ENCODE results near the gene MKRN3.

Gene MKRN3

DNA sequence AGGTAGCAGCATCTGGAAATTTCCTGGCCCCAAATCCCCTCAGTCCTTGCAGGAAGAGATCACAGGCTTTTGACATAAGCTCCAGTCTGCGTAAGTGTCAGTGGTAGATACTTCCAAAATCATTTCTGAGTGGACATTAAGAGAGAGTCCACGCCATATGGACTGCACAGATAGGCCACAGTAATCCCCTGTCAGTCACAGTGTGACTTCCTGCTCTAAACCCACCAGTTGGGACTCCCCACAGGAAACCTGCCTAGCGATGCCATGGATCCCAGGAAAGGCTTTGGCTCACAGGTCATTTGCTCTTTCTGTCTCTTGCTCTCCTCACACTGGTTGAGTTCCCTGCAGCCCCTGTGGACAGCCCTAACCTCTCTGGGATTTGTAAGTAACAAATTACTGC, 28.8 kb upstream of the MKRN3 start:
- DNase-seq (ENCODE audit: low spot score) = no peak
- CTCF ChIA-PET = no interaction called here
- H3K27ac ChIP-seq = no peak overlapping the region
- no peak for TF ChIP-seq CTCF (conservative IDR thresholded peaks at IDR 0.05; ENCODE audit: low read depth)
- POLR2A ChIA-PET (ENCODE audit: low non-redundant PET) = no interaction called here

DNA sequence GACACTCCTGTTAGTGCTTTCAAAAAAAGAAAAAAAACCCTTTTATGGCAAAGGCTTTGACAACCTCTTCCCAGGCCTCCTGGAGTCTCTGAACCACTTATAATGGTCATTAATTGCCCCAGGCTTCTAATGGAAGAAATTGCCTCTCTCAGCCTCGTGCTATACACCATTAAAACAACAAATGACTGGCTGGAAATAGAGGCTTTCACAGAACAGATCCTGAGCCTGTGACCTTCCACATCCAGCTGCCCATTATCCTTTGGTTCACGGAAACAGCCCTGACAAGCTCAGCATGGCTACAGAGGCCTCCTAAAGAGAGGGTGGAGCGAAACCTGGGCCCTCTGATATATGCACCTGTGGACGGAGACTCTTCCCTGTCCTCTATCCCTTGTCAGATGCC, 26.8 kb upstream of the MKRN3 start:
- no peak for DNase-seq (ENCODE audit: low spot score)
- H3K27ac ChIP-seq = no peak overlapping the region
- ChIA-PET POLR2A (ENCODE audit: low non-redundant PET) (no interaction called here), CTCF (no interaction called here)
- no peak for TF ChIP-seq CTCF (conservative IDR thresholded peaks at IDR 0.05; ENCODE audit: low read depth)

GRCh38 chr15:23539892-23540291, 25.6 kb upstream of the MKRN3 start:
- ChIA-PET POLR2A (ENCODE audit: low non-redundant PET) (no interaction called here), CTCF (no interaction called here)
- DNase-seq (ENCODE audit: low spot score) = no peak
- no peak for TF ChIP-seq CTCF (conservative IDR thresholded peaks at IDR 0.05; ENCODE audit: low read depth)
- no peak overlapping the region for H3K27ac ChIP-seq

DNA sequence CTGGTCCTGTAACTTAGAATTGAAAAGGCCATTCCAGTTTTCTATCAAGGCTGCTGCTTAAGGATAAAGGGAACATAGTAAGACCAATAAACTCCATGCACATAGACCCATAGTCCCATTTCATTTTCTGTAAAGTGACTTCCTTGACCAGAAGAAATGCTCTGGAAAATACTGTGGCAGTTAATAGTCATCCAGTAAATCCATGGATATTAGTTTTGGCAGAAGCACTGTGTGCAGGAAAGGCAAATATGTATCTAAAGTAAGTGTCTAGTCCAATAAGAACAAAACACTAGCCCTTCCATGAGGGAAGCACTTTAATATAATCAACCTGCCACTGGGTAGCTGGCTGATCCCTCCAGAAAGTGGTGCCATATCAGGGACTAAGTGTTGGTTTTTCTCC, 19.3 kb upstream of the MKRN3 start:
- POLR2A ChIA-PET (ENCODE audit: low non-redundant PET) = no interaction called here
- TF ChIP-seq CTCF (conservative IDR thresholded peaks at IDR 0.05; ENCODE audit: low read depth) = no peak
- H3K27ac ChIP-seq = no peak overlapping the region
- no peak for DNase-seq (ENCODE audit: low spot score)
- CTCF ChIA-PET = no interaction called here

GRCh38 chr15:23548071-23548470, 17.4 kb upstream of the MKRN3 start:
- no peak for DNase-seq (ENCODE audit: low spot score)
- POLR2A ChIA-PET (ENCODE audit: low non-redundant PET) = no interaction called here
- CTCF ChIA-PET = no interaction called here
- no peak overlapping the region for H3K27ac ChIP-seq
- no peak for TF ChIP-seq CTCF (conservative IDR thresholded peaks at IDR 0.05; ENCODE audit: low read depth)

DNA sequence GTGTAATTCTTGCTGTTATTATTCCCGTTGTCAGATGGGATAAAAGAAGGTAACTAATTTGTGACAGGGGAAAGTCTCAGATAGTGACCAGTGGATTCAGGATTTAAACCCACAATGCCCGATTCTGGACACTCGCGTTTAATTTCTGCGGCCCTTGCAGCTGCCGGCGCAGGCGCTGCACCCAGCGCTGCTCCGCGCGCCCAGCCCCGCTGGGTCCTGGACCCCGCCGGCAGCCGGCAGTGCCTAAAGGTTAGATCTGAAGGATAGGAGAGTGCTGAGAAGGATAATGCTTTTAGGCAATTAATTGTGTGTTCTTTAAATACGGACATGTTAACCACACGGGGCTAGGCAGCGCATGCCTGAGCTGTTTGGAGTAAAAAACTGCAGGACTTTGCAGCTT, 3.6 kb upstream of the MKRN3 start:
- no peak overlapping the region for H3K27ac ChIP-seq
- POLR2A ChIA-PET (ENCODE audit: low non-redundant PET) = no interaction called here
- no peak for TF ChIP-seq CTCF (conservative IDR thresholded peaks at IDR 0.05; ENCODE audit: low read depth)
- no peak for DNase-seq (ENCODE audit: low spot score)
- CTCF ChIA-PET = no interaction called here

- ChIA-PET POLR2A (ENCODE audit: low non-redundant PET) (no interaction called here), CTCF (no interaction called here)
- no peak overlapping the region for H3K27ac ChIP-seq
- DNase-seq (ENCODE audit: low spot score) = no peak
- no peak for TF ChIP-seq CTCF (conservative IDR thresholded peaks at IDR 0.05; ENCODE audit: low read depth)
These were observed 566 bp upstream of the MKRN3 start for GRCh38 chr15:23564821-23565394.

All from RWPE1 (cell line).